OCI-LY3 (cell line): ENCODE results near the gene TGFBR3L.

Source experiments
- H2AFZ ChIP-seq: fragments of 200-600, 300-600 bp; shearing (Covaris generic); 2 replicates; pipeline ENCODE4 v1.6.0; 2014; ENCODE audit warnings: antibody characterized with exemption, low read depth, low read length
- H3K27ac ChIP-seq: fragments of 200-600, 300-600 bp; sonication (generic); 2 replicates; pipeline ENCODE4 v1.5.1; 2014; ENCODE audit warnings: mild to moderate bottlenecking, low read length, moderate library complexity, mixed read lengths
- H3K27me3 ChIP-seq: fragments of 200-600, 300-600 bp; sonication (generic); 2 replicates; pipeline ENCODE4 v1.6.1; 2014; ENCODE audit warnings: low read depth, low read length, mixed read lengths
- H3K36me3 ChIP-seq: fragments of 200-600, 300-600 bp; sonication (generic); replicated peaks from 2 replicates; pipeline ENCODE3; 2014; ENCODE audit warnings: low read depth, low read length, mixed read lengths
- H3K4me1 ChIP-seq: fragments of 300-600, 200-600 bp; sonication (generic); 2 replicates; pipeline ENCODE4 v1.6.1; 2014; ENCODE audit warnings: low read length, mixed read lengths
- H3K4me2 ChIP-seq: fragments of 200-600, 300-600 bp; sonication (generic); 2 replicates; pipeline ENCODE4 v1.6.1; 2014; ENCODE audit warnings: low read length, mixed read lengths
- H3K4me3 ChIP-seq: fragments of 300-600, 200-600 bp; sonication (generic); 2 replicates; pipeline ENCODE4 v1.5.1; 2014; ENCODE audit warnings: antibody characterized with exemption, mild to moderate bottlenecking, low read length, moderate library complexity
- H3K79me2 ChIP-seq: fragments of 300-600, 200-600 bp; shearing (Covaris generic); 2 replicates; pipeline ENCODE4 v1.6.1; 2014; ENCODE audit warnings: mild to moderate bottlenecking, low read length, mixed read lengths
- H3K9ac ChIP-seq: fragments of 300-600, 200-600 bp; shearing (Covaris generic); 2 replicates; pipeline ENCODE4 v1.6.0; 2014; ENCODE audit warnings: mild to moderate bottlenecking, low read length, moderate library complexity
- H3K9me3 ChIP-seq: fragments of 200-600, 300-600 bp; shearing (Covaris generic); 2 replicates; pipeline ENCODE4 v1.6.1; 2014; ENCODE audit warnings: low read length, mixed read lengths; ENCODE audit not compliant: insufficient read depth
- H4K20me1 ChIP-seq: fragments of 200-600, 300-600 bp; sonication (generic); 2 replicates; pipeline ENCODE4 v1.6.1; 2016; ENCODE audit warnings: low read length, mixed read lengths; ENCODE audit not compliant: insufficient read depth
- CTCF ChIP-seq: fragments of 200-600, 300-600 bp; sonication (generic); IDR thresholded peaks from 2 replicates; pipeline ENCODE4 v1.5.1; 2014; ENCODE audit warnings: antibody characterized with exemption, low read length, low read depth
- EZH2phosphoT487 ChIP-seq: fragments of 200-600 bp; shearing (Covaris generic); IDR thresholded peaks from 2 replicates; pipeline ENCODE4 v1.6.1; 2018; ENCODE audit warnings: antibody characterized with exemption, mixed run types, low read depth

The TGFBR3L gene

GRCh38 chr19:7903244-7904073 is 11.2 kb upstream of the TGFBR3L start, which contains the start of gene MAP2K7:
Gene MAP2K7, plus strand, starts transcription at chr19:7903877. Its CDS starts 68 bp downstream, at chr19:7903945.
- peak within 1 kb of the TSS; percentile 95 for H3K4me3 ChIP-seq
- peak within 1 kb of the TSS; percentile 99 for H3K4me2 ChIP-seq
- H4K20me1 ChIP-seq = peaks cover 29% of the 10 kb centered on the region
- peak within 1 kb of the TSS; percentile 79 for H2AFZ ChIP-seq
- H3K9ac ChIP-seq = peak within 1 kb of the TSS; percentile 93
- TF ChIP-seq CTCF (peak; percentile 88), EZH2phosphoT487 (no peak)
- H3K36me3 ChIP-seq = peaks cover 6% of the 10 kb centered on the region
- H3K4me1 ChIP-seq = peaks cover 16% of the 10 kb centered on the region
- H3K27ac ChIP-seq = peak within 1 kb of the TSS; percentile 58
- H3K9me3 ChIP-seq = no peaks in the 10 kb centered on the region
- H3K27me3 ChIP-seq = no peaks in the 10 kb centered on the region
- H3K79me2 ChIP-seq = peaks cover 52% of the 10 kb centered on the region

GRCh38 chr19:7904074-7905020 is 10.3 kb upstream of the TGFBR3L start:
- Histone ChIP-seq H3K79me2 (peaks cover 54% of the 10 kb centered on the region), H3K4me3 (peak overlapping the region; percentile 95), H2AFZ (no peak overlapping the region), H4K20me1 (peaks cover 35% of the 10 kb centered on the region), H3K4me1 (peaks cover 16% of the 10 kb centered on the region), H3K36me3 (peaks cover 6% of the 10 kb centered on the region), H3K9me3 (no peaks in the 10 kb centered on the region), H3K4me2 (peak overlapping the region; percentile 98), H3K9ac (peak overlapping the region; percentile 87), H3K27ac (peak overlapping the region; percentile 58), H3K27me3 (no peaks in the 10 kb centered on the region)
- TF ChIP-seq CTCF (no peak), EZH2phosphoT487 (no peak)

DNA sequence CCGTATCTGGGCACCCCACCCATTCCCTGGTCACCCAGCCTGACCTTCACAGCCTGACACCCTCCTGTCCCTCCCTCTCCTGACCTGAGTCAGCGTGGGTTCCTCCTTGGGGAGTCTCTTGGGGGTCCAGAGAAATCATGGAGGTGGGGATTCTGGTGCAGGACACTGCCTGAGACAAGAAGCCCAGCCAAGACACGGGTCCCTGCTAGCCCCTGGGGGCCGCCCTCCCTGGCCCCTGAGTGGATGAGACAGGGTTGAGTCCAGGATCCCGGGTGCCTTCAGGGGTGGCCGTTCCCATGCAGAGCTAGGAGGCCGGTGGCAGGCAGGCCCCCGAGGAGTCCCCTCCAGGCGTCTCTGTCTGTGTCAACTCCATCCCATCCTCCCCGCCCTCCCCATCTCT is 9.4 kb upstream of the TGFBR3L start:
- H4K20me1 ChIP-seq = peaks cover 35% of the 10 kb centered on the region
- H3K27me3 ChIP-seq = no peaks in the 10 kb centered on the region
- TF ChIP-seq CTCF (no peak), EZH2phosphoT487 (no peak)
- peaks cover 54% of the 10 kb centered on the region for H3K79me2 ChIP-seq
- peak overlapping the region; percentile 98 for H3K4me2 ChIP-seq
- no peak overlapping the region for H2AFZ ChIP-seq
- H3K27ac ChIP-seq = no peak overlapping the region
- H3K36me3 ChIP-seq = peaks cover 6% of the 10 kb centered on the region
- H3K4me1 ChIP-seq = peaks cover 16% of the 10 kb centered on the region
- peak overlapping the region; percentile 95; the same call in 1 of the 2 replicates for H3K4me3 ChIP-seq
- peak overlapping the region; percentile 87; the same call in 1 of the 2 replicates for H3K9ac ChIP-seq
- no peaks in the 10 kb centered on the region for H3K9me3 ChIP-seq
